Right lobe of liver (tissue), 6 donors: ENCODE data around the gene CT45A9. TPM values are rescaled to one million over a fixed set of nuclear protein-coding genes. Genes with fewer than 3 reads are reported as not detected.
A peak's percentile ranks its signal among the peaks of the same experiment; 100 is the strongest.
"Not testable (repeated sequence)": the region's sequence is repeated elsewhere in the genome, so short reads cannot be mapped to it uniquely, and the experiment has no call there.

Source experiments
- ATAC-seq, 4 donors: fragments of 200-7000 bp; cut with Tn5 transposase; one replicate each; pipeline ENCODE4 v1.9.1; 2020; ENCODE audit warnings: mild to moderate bottlenecking in 4 of 4, moderate library complexity in 4 of 4
- DNase-seq, 3 donors: peaks; one replicate each; pipeline ENCODE4 v3.0.0-alpha.2; 2020
- H3K27ac ChIP-seq, 3 donors: fragments of 200-600 bp; one replicate each; pipeline ENCODE4 v1.8.0; 2022
- H3K27me3 ChIP-seq, 2 donors: fragments of 200-600 bp; one replicate each; pipeline ENCODE4 v1.8.0; 2022
- H3K36me3 ChIP-seq, 4 donors: fragments of 200-600 bp; sonication (generic) in 1 of 4; one replicate each; pipeline versions ENCODE4 v1.5.1 to v1.8.0; 2017 to 2022; ENCODE audit warnings: control low read depth in 1 of 4
- H3K4me1 ChIP-seq, 4 donors: fragments of 200-600 bp; sonication (generic) in 1 of 4; one replicate each; pipeline versions ENCODE4 v1.5.1 to v1.8.0; 2017 to 2022; ENCODE audit warnings: control low read depth in 1 of 4
- H3K4me3 ChIP-seq, 3 donors: fragments of 200-600 bp; one replicate each; pipeline ENCODE4 v1.8.0; 2022
- H3K9me3 ChIP-seq, 4 donors: fragments of 200-600 bp; sonication (generic) in 1 of 4; one replicate each; pipeline versions ENCODE4 v1.5.1 to v1.8.0; 2017 to 2022; ENCODE audit warnings: control low read depth in 1 of 4
- CTCF ChIP-seq, 4 donors: fragments of 200-600 bp in 3 of 4; fragments of 450-650 bp in 1 of 4; IDR thresholded peaks; one replicate each; pipeline versions ENCODE4 v1.5.1 to v1.8.0; 2016 to 2022; ENCODE audit warnings: antibody characterized with exemption in 4 of 4, mild to moderate bottlenecking in 2 of 4
- POLR2A ChIP-seq: fragments of 450-650 bp; IDR thresholded peaks from one replicate; pipeline ENCODE4 v1.6.1; 2017; ENCODE audit warnings: antibody characterized with exemption, mild to moderate bottlenecking
- WGBS: methylation state at CpG from one replicate; pipeline ENCODE4 v1.1.6; 2018; ENCODE audit warnings: low coverage, low lambda C conversion rate; ENCODE audit not compliant: insufficient coverage; ENCODE audit errors: missing lambda C conversion rate; 5-methylcytosine and 5-hydroxymethylcytosine counted together
- intact Hi-C, 2 donors: fragments of 100-400 bp; cut with DNase I; formaldehyde crosslinking; loops; one replicate each; pipeline versions ENCODE4 v1.11.2 to v1.14.1; 2022
- total RNA-seq, 6 experiments: library from RNA; depleted of rRNA in 2 of 6; stranded (reverse); fragments of >200 nt in 2 of 6; fragmentation: NEBNext Ultra II Directional in 3 of 6; extraction: Animal tissue kit (Norgen Biotek cat#: 25700) in 3 of 6; gene quantifications; one replicate each; pipeline versions ENCODE4 v1.1.0 to v1.2.4, GENCODE V29; 2016 to 2023
- donor health status: DM: no; HTN: yes; CAD: no.
- donor health status: DM: no; HTN: no; CAD: no.
- donor health status: DM: no; HTN: no; CAD: no.
- donor health status: DM: no; HTN: yes; CAD: no.
- donor health status: DM: no; HTN: yes; CAD: no.

Gene CT45A9
- total RNA-seq, 6 experiments from 2014 or later: not detected

GRCh38 chrX:135892781-135893180 lies 21.2 kb upstream of the CT45A9 start:
- 50% methylated on average over 2 of the region's 11 CpGs for WGBS
- Histone ChIP-seq H3K27me3 (no peaks in the 10 kb centered on the region), H3K4me3 (no peak overlapping the region), H3K9me3 (no peaks in the 10 kb centered on the region), H3K27ac (no peak overlapping the region), H3K4me1 (no peaks in the 10 kb centered on the region), H3K36me3 (no peaks in the 10 kb centered on the region)
- intact Hi-C loops: no loop called here
- peak in 1 of 4 donors; percentile 35 for ATAC-seq
- TF ChIP-seq CTCF (IDR thresholded peaks at IDR 0.05) (no peak), POLR2A (no peak)
- DNase-seq: peak in 1 of 3 donors; percentile 28

- DNase-seq: peak in 1 of 3 donors; percentile 34
- 60% methylated on average over 10 of the region's 14 CpGs for WGBS
- Histone ChIP-seq H3K27me3 (no peaks in the 10 kb centered on the region), H3K4me1 (no peaks in the 10 kb centered on the region), H3K36me3 (no peaks in the 10 kb centered on the region), H3K27ac (no peak overlapping the region), H3K4me3 (no peak overlapping the region), H3K9me3 (no peaks in the 10 kb centered on the region)
- no peak for TF ChIP-seq POLR2A
- no peak for TF ChIP-seq CTCF (IDR thresholded peaks at IDR 0.05)
- intact Hi-C loops: no loop called here
- ATAC-seq: no peak
These were observed 18.5 kb upstream of the CT45A9 start for GRCh38 chrX:135890087-135890585.

GRCh38 chrX:135888976-135889375 lies 17.4 kb upstream of the CT45A9 start:
- H3K36me3 ChIP-seq, H3K9me3 ChIP-seq, ATAC-seq, H3K27me3 ChIP-seq, DNase-seq, H3K4me1 ChIP-seq, intact Hi-C loops, H3K4me3 ChIP-seq, H3K27ac ChIP-seq: not testable (repeated sequence)
- TF ChIP-seq CTCF (IDR thresholded peaks at IDR 0.05): peak in 1 of 4 donors; percentile 6
- 35% methylated on average over 6 of the region's 15 CpGs for WGBS

GRCh38 chrX:135888230-135888629 lies 16.6 kb upstream of the CT45A9 start:
- not testable (repeated sequence) for H3K4me1 ChIP-seq

GRCh38 chrX:135882741-135883140 lies 11.1 kb upstream of the CT45A9 start:
- H3K27me3 ChIP-seq, DNase-seq, H3K27ac ChIP-seq, H3K36me3 ChIP-seq, H3K4me3 ChIP-seq, intact Hi-C loops, H3K4me1 ChIP-seq, H3K9me3 ChIP-seq, ATAC-seq: not testable (repeated sequence)
- 41% methylated on average over 4 of the region's 5 CpGs for WGBS

More at GRCh38 chrX:135888230-135888629, 16.6 kb upstream of the CT45A9 start:
- H3K27me3 ChIP-seq, H3K4me3 ChIP-seq, H3K9me3 ChIP-seq, ATAC-seq, H3K36me3 ChIP-seq, intact Hi-C loops, H3K27ac ChIP-seq: not testable (repeated sequence)
- DNase-seq: peak in 1 of 3 donors; percentile 8
- WGBS: 80% methylated on average over 12 of the region's 18 CpGs

GRCh38 chrX:135854438-135854837 lies 17.2 kb downstream of the CT45A9 start, which contains the start of gene CT45A8:
Gene CT45A8 (minus strand): TSS chrX:135854538. CDS start chrX:135850783, 3,755 bp downstream.
- H3K36me3 ChIP-seq, H3K27me3 ChIP-seq, DNase-seq, H3K4me1 ChIP-seq, H3K27ac ChIP-seq, H3K9me3 ChIP-seq, H3K4me3 ChIP-seq, intact Hi-C loops, ATAC-seq: not testable (repeated sequence)
- no CpG with 5 or more reads among the region's 17 CpGs for WGBS

GRCh38 chrX:135837180-135837579 lies 34.4 kb downstream of the CT45A9 start, which contains the start of gene CT45A7:
Gene CT45A7 (minus strand): TSS chrX:135837280. CDS start chrX:135833533, 3,747 bp downstream.
- DNase-seq, H3K27me3 ChIP-seq, H3K27ac ChIP-seq, ATAC-seq, H3K36me3 ChIP-seq, H3K4me1 ChIP-seq, H3K9me3 ChIP-seq, intact Hi-C loops, H3K4me3 ChIP-seq: not testable (repeated sequence)
- no CpG with 5 or more reads among the region's 17 CpGs for WGBS

- H3K9me3 ChIP-seq, H3K4me3 ChIP-seq, H3K27ac ChIP-seq, H3K27me3 ChIP-seq, ATAC-seq, intact Hi-C loops, H3K36me3 ChIP-seq, H3K4me1 ChIP-seq, DNase-seq: not testable (repeated sequence)
- WGBS: no CpG with 5 or more reads among the region's 17 CpGs
These were observed 51.7 kb downstream of the CT45A9 start, which contains the start of gene CT45A2 for GRCh38 chrX:135819912-135820311. Gene CT45A2 (minus strand): TSS chrX:135820012. CDS start chrX:135816265, 3,747 bp downstream.
